Skin epidermis (tissue), 12 donors: Measurements from ENCODE around the gene TCF7L1.

Experiments
- H3K27ac ChIP-seq, 21 experiments: fragments of 200-600 bp; sonication (generic) in 11 of 21; one replicate each; pipeline ENCODE4 v1.5.0; 2020; ENCODE audit warnings: mild to moderate bottlenecking in 3 of 21, inconsistent platforms in 2 of 21, moderate library complexity in 2 of 21
- H3K4me3 ChIP-seq, 7 experiments: fragments of 200-600 bp; sonication (generic) in 2 of 7; one replicate each; pipeline ENCODE4 v1.5.0; 2020; ENCODE audit warnings: inconsistent platforms in 2 of 7, mild to moderate bottlenecking in 2 of 7, moderate library complexity in 1 of 7

Gene TCF7L1

GRCh38 chr2:85212841-85213240, 79.6 kb downstream of the TCF7L1 start:
- no peak overlapping the region for H3K27ac ChIP-seq
- H3K4me3 ChIP-seq: no peak overlapping the region

DNA sequence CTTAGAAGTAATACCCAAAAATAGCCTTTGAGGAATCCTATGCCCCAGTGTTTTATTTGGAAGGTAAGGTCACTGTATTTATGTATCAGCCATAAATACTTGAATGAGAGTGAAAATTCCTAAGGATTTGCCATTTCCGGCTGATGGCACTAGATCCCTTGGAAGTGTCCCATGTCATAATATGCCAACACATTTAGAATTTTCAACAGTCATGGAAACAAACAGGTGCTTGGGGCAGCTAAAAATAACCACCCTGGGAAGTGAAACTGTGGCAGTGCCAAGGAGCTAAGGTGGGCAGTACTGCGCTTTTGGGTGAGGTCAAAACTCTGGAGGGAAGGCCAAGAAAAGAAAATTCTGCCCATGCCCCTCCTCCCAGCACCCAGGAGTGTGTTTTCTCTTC, 80.2 kb downstream of the TCF7L1 start:
- Histone ChIP-seq H3K4me3 (no peak overlapping the region), H3K27ac (no peak overlapping the region)

DNA sequence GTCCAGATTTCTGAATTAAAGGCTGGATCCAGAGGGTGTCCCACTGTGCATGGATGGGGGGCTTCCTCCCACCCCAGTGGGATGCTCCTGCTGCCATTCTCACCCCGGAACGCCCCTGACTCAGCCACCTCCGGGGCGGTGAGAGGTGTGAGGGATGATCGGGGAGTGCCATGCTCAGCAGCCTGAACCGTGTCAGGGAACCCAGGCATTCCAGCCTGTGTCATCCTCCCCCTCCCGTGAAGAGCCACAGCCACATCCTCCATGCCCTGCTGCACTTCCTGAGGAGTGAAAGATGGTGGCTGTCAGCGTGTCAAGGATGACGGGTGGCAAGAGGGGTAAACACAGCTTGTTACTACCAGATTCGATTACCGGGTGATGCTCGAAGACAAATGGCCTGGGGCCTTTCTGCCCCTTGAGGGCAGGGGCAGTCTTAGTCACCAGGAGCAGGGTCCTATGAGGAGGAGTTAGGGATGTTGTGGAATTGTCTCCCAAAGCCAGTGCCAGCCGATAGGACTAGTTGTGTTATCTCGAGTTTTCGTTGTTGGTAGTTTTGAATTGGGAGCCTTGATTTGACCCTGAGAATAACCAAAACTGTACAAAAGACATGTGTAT, 80.8 kb downstream of the TCF7L1 start:
- Histone ChIP-seq H3K4me3 (no peak overlapping the region), H3K27ac (no peak overlapping the region)

- Histone ChIP-seq H3K4me3 (no peak overlapping the region), H3K27ac (no peak overlapping the region)
These were observed 81.9 kb downstream of the TCF7L1 start for GRCh38 chr2:85215081-85215447.

DNA sequence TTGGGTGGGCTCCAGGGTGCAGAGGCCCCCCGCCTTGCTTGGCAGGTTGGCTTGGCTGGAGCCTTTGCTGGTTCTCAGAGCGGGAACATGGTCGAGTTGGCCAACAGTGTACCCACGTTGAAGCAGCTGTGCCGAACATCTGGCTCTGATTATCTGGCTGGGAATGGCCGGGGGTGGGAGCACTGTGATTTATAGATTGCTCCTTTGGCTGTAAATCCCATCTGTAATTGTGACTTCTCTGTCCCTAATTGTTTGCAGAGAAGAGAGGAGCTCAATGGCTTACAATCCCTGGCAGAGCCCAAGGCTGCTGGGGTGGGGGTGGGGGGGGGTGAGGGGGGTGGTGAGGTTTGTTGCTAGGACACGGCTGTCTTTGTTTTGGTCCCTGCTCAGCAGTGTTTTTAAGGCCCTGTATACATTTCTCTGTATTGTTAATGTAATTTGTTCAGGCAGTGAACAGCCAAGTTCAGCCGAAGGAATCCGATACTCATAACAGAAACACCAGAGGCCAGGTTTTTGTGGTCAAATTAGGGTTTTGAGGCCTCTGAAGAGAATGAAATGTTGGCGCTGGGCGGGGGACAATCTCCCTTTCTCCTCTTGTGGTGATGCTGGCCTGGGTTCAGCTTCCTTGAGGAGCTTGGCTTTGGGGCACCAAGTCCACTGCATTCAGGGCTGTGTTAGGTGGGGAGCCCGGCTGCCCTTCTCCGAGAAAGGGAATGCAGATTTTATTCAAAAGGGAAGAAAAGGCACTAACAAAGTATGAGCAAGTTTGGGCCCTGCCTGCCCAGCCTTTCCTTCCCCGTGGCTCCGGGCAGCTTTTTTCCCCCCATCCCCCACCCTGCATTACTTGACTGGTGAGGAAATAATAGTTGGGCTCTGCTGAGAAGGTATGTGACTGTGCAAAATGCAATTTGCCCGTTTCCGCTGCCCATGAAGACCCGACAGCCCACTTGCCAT, 82.5 kb downstream of the TCF7L1 start:
- Histone ChIP-seq H3K27ac (peak overlapping the region in 10 of 21 experiments; percentile 5 to 72 (median 42)), H3K4me3 (no peak overlapping the region)

DNA sequence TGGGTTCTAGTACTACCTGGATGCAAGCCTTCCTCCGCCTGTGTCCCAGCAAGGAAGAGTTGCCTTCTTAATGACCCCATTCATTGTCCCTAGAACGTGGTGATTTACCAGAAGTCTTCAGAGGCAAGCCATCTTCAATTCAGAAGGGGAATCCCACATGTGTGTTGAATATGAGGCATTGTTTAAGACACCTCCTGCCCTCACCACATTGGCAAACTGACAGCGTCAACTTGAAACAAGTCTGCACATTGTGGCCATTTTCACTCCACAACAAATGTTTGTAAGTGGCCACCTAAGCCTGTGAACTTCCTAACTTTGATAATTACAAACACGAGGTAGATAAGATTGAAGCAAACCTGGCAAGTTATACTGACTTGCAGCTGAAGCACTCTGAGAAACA, 83.7 kb downstream of the TCF7L1 start:
- no peak overlapping the region for H3K27ac ChIP-seq
- H3K4me3 ChIP-seq: no peak overlapping the region

DNA sequence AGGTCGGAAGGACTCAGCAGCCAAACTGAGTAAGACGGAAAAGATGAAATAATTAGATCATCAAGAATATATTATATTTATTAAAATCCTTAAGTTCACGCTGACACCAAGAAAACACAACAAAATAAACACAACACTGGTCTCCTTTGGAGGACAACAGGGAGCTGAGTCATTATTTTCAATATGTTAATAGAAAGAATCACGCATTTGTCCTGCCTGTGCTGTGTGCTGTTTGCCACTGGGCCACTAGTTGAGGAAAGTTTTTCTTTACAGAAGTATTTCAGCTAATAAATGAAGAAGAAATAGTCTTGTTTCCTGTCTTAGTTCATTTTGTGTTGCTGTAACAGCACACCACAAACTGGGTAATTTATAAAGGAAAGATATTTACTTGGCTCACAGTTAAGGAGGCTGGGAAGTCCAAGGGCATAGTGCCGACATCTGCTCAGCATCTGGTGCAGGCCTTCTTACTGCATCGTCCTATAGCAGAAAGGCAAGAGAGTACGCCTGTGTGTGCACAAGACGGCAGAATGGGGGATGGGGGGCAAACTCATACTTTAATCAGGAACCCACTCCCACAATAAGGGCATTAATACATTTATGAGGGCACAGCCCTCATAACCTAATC, 88.0 kb downstream of the TCF7L1 start:
- Histone ChIP-seq H3K27ac (peak overlapping the region in 1 of 21 experiments; percentile 29), H3K4me3 (no peak overlapping the region)

- no peak overlapping the region for H3K4me3 ChIP-seq
- no peak overlapping the region for H3K27ac ChIP-seq
These were observed 89.6 kb downstream of the TCF7L1 start for GRCh38 chr2:85222792-85223191.

DNA sequence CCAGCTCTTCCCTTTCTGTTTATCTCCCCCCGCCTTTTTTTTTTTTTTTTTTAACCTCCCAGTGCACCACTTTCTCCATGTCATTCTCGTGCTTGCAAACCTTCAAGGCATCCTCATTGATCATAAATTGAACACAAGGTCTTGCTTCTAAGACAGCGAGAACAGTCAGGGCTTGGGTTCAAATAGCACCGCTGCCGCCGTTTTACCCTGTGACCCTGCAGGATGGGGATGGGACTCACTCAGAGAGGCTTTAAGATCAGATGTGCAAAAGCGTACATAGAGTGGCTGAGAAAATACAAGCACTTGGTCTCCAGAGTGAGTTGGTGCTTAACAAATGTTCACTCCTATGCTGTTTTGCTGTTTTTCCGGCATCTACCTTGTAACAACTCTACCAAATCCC, 93.6 kb downstream of the TCF7L1 start:
- no peak overlapping the region for H3K4me3 ChIP-seq
- H3K27ac ChIP-seq: no peak overlapping the region

DNA sequence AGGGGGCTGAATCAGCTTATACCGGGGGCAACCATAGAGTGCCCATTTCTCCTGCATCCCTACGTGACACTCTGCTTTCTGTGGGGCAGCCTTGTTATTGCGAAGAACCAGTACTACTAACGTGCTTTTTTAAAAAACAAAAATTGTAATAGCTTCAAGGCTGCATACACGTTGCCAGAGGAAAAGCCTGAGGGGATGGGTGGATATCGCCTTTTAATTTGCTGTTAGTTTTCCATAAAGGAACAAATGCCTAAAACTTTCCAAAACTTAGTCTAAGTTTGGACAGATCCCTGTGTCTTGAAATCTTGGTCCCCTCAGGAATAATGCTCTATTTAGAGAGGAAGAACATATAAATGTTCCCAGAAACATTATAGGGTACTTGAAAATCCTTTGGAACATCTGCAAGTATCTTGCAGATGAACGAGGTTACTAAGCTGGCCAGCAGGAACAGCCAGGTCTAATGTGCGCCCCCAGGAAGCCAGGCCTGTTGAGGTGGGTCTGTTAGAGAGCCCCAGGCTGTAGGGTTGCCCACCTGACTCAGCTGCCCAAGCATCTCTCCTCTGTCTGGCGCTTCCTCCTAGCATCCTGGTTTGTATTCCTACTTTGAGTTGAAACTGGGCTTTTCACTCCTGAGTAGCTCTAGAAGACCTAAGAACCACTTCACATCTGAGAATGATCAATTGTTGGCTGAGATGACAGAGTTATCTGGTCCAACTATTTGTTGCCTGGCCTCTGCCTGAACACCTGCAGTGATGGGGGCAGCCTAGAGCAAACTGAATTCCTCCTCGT, 97.7 kb downstream of the TCF7L1 start:
- H3K27ac ChIP-seq: peak overlapping the region in 1 of 21 experiments; percentile 20
- no peak overlapping the region for H3K4me3 ChIP-seq

GRCh38 chr2:85231468-85231805, 98.2 kb downstream of the TCF7L1 start:
- H3K4me3 ChIP-seq: no peak overlapping the region
- H3K27ac ChIP-seq: no peak overlapping the region

GRCh38 chr2:85231952-85232351, 98.8 kb downstream of the TCF7L1 start:
- Histone ChIP-seq H3K4me3 (no peak overlapping the region), H3K27ac (no peak overlapping the region)

- no peak overlapping the region for H3K27ac ChIP-seq
- H3K4me3 ChIP-seq: no peak overlapping the region
These were observed 101.7 kb downstream of the TCF7L1 start for GRCh38 chr2:85234868-85235267.

GRCh38 chr2:85235281-85235680, 102.1 kb downstream of the TCF7L1 start:
- H3K27ac ChIP-seq: no peak overlapping the region
- H3K4me3 ChIP-seq: no peak overlapping the region

DNA sequence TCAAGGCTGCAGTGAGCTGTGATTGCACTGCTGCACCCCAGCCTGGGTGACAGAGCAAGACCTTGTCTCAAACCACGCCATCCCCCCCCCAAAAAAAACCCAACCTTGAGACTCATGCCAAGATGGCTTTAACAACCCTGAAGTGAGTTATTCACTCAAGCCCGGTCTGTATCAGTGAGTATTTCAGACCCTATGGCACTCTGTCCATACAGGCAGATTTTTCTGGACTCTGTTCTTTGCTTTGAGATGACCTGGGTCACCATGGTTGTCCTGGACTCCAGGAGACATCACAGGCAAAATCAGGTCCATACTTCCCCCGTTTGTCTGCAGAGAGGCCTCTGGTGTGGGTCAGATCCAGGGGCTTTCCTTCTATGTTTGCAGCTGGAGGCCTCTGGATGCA, 102.9 kb downstream of the TCF7L1 start:
- Histone ChIP-seq H3K27ac (no peak overlapping the region), H3K4me3 (no peak overlapping the region)

- Histone ChIP-seq H3K4me3 (peak overlapping the region in 1 of 7 experiments; percentile 5), H3K27ac (no peak overlapping the region)
These were observed 104.8 kb downstream of the TCF7L1 start for GRCh38 chr2:85237849-85238565.

DNA sequence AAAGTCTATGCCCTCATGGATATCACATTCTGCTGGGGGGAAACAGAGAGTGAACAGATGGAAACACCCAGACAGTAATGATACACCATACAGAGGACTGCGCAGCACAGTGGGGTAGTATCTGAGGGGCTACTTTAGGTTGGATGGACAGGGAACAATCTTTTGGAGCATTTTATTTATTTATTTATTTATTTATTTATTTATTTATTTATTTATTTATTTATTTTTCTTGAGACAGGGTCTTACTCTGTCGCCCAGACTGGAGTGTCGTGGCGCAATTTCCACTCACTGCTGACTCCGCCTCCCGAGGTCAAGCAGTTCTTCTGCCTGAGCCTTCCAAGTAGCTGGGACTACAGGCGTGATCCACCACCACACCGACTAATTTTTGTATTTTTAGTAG, 105.4 kb downstream of the TCF7L1 start:
- Histone ChIP-seq H3K4me3 (no peak overlapping the region), H3K27ac (no peak overlapping the region)

DNA sequence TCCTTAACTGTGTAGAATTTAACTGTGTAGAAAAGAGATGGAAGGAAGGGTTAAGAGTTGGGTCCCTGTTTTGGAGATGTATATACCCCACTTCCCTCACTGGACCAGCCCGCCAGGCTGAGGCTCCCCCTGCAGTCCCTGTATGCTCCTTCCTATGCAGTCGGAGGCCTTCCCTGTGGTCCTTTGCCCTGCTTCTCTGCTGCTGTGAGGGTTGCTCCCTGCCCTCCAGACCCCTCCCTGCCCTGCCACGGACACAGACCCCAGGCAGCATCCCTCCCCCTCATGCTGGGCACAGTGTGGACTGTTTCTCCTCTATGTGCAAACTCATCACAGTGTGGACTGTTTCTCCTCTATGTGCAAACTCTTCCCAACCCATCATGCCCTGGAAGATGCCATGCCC, 105.9 kb downstream of the TCF7L1 start:
- Histone ChIP-seq H3K4me3 (no peak overlapping the region), H3K27ac (no peak overlapping the region)

DNA sequence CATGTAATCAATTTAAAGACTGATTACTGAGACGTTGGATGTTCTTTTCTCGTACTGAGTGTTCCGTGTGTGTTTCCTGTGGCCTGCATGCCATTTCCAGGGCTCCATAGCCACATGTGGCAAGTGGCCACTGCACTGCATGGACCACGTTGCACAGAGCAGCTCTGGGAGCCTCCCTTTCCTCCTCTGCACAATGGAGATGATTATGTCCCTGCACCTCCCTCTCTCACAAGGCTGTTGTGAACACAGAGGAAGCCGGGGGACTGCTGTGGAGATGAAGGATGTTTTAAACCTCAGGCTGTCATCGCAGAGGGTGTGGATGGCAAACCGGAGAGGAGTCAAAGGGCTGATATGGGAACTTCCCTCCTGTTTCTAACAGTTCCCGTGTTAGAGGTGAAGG, 106.9 kb downstream of the TCF7L1 start:
- H3K27ac ChIP-seq: peak overlapping the region in 3 of 21 experiments; percentile 33 to 50 (median 38)
- no peak overlapping the region for H3K4me3 ChIP-seq

GRCh38 chr2:85242321-85242720, 109.1 kb downstream of the TCF7L1 start:
- Histone ChIP-seq H3K27ac (no peak overlapping the region), H3K4me3 (no peak overlapping the region)
